Breast epithelium (tissue), 4 donors: ENCODE data around the gene TBC1D23. TPM values are rescaled to one million over a fixed set of nuclear protein-coding genes. Genes with fewer than 3 reads are reported as not detected.
"Not testable (repeated sequence)": the region's sequence is repeated elsewhere in the genome, so short reads cannot be mapped to it uniquely, and the experiment has no call there.

Experiments used
- DNase-seq, 2 donors: peaks; one replicate each; pipeline ENCODE4 v3.0.0-alpha.2; 2019; ENCODE audit warnings: low spot score in 2 of 2
- H3K27ac ChIP-seq, 2 donors: fragments of 200-600 bp; sonication (generic) in 1 of 2; one replicate each; pipeline ENCODE4 v1.5.1; 2016 to 2019; ENCODE audit warnings: mild to moderate bottlenecking in 1 of 2
- H3K27me3 ChIP-seq, 2 donors: fragments of 200-600 bp; sonication (generic) in 1 of 2; one replicate each; pipeline versions ENCODE4 v1.5.1 to v1.6.0; 2017 to 2019; ENCODE audit warnings: control low read depth in 1 of 2, mild to moderate bottlenecking in 1 of 2
- H3K36me3 ChIP-seq: fragments of 200-600 bp; one replicate; pipeline ENCODE4 v1.5.1; 2019
- H3K4me1 ChIP-seq, 2 donors: fragments of 200-600 bp; sonication (generic); one replicate each; pipeline ENCODE4 v1.5.1; 2016 to 2019; ENCODE audit warnings: control low read depth in 1 of 2
- H3K4me3 ChIP-seq, 3 donors: fragments of 200-600 bp; sonication (generic); 1 replicate in 2 of 3; 2 replicates in 1 of 3; pipeline ENCODE4 v1.5.1; 2016 to 2019; ENCODE audit warnings: mild to moderate bottlenecking in 3 of 3, moderate library complexity in 2 of 3
- H3K9me3 ChIP-seq, 2 donors: fragments of 200-600 bp; sonication (generic) in 1 of 2; one replicate each; pipeline ENCODE4 v1.5.1; 2016 to 2019; ENCODE audit warnings: control low read depth in 1 of 2
- CTCF ChIP-seq, 3 donors: fragments of 450-650 bp; IDR thresholded peaks; one replicate each; pipeline ENCODE4 v1.5.1; 2016 to 2017; ENCODE audit warnings: antibody characterized with exemption in 3 of 3, mild to moderate bottlenecking in 3 of 3, moderate library complexity in 3 of 3
- POLR2A ChIP-seq: fragments of 450-650 bp; IDR thresholded peaks from one replicate; pipeline ENCODE4 v1.6.1; 2016; ENCODE audit warnings: antibody characterized with exemption, mild to moderate bottlenecking, moderate library complexity
- POLR2AphosphoS5 ChIP-seq, 3 donors: sonication (generic); formaldehyde crosslinking; IDR thresholded peaks; one replicate each; pipeline ENCODE4 v1.6.1; 2017; ENCODE audit warnings: antibody characterized with exemption in 3 of 3
- intact Hi-C: fragments of 100-400 bp; cut with DNase I; formaldehyde crosslinking; loops from one replicate; pipeline ENCODE4 v1.15.1; 2023; ENCODE audit warnings: low total_unique reads
- total RNA-seq, 3 donors: library from RNA; depleted of rRNA; stranded (reverse); fragments of >200 nt; gene quantifications; one replicate each; pipeline ENCODE4 v1.1.0, GENCODE V29; 2016

The TBC1D23 gene
- total RNA-seq, 3 donors from 2014 or later = 32.8 to 48.2 (median 42.9) TPM

- Histone ChIP-seq H3K4me1 (peaks cover 0 to 4% of the 10 kb centered on the region in 2 donors), H3K27me3 (no peaks in the 10 kb centered on the region), H3K27ac (no peak overlapping the region), H3K36me3 (peaks cover 10% of the 10 kb centered on the region), H3K4me3 (no peak overlapping the region), H3K9me3 (peaks cover 0 to 4% of the 10 kb centered on the region in 2 donors)
- DNase-seq = no peak
- intact Hi-C loops = no loop called here
- no peak for TF ChIP-seq POLR2AphosphoS5 (IDR thresholded peaks at IDR 0.05)
- TF ChIP-seq CTCF (IDR thresholded peaks at IDR 0.05) = no peak
Observed at GRCh38 chr3:100338911-100339310, 78.1 kb downstream of the TBC1D23 start.

GRCh38 chr3:100339786-100340185 lies 79.0 kb downstream of the TBC1D23 start:
- Histone ChIP-seq H3K4me1 (peaks cover 0 to 4% of the 10 kb centered on the region in 2 donors), H3K27ac (no peak overlapping the region), H3K36me3 (peaks cover 10% of the 10 kb centered on the region), H3K9me3 (peaks cover 0 to 4% of the 10 kb centered on the region in 2 donors), H3K27me3 (no peaks in the 10 kb centered on the region), H3K4me3 (no peak overlapping the region)
- no peak for DNase-seq
- intact Hi-C loops = no loop called here
- no peak for TF ChIP-seq POLR2A
- no peak for TF ChIP-seq POLR2AphosphoS5 (IDR thresholded peaks at IDR 0.05)

GRCh38 chr3:100340527-100340926 lies 79.7 kb downstream of the TBC1D23 start:
- Histone ChIP-seq H3K4me1 (peaks cover 0 to 4% of the 10 kb centered on the region in 2 donors), H3K9me3 (peaks cover 0 to 4% of the 10 kb centered on the region in 2 donors), H3K27ac (no peak overlapping the region), H3K36me3 (peaks cover 10% of the 10 kb centered on the region), H3K27me3 (no peaks in the 10 kb centered on the region), H3K4me3 (no peak overlapping the region)
- DNase-seq = no peak
- intact Hi-C loops = no loop called here
- no peak for TF ChIP-seq CTCF (IDR thresholded peaks at IDR 0.05)
- no peak for TF ChIP-seq POLR2AphosphoS5 (IDR thresholded peaks at IDR 0.05)
- no peak for TF ChIP-seq POLR2A

GRCh38 chr3:100348727-100349126 lies 87.9 kb downstream of the TBC1D23 start:
- peaks cover 9% of the 10 kb centered on the region for H3K36me3 ChIP-seq
- no peaks in the 10 kb centered on the region for H3K4me1 ChIP-seq
- intact Hi-C loops = no loop called here
- no peak for DNase-seq
- H3K9me3 ChIP-seq = no peaks in the 10 kb centered on the region
- no peak overlapping the region for H3K27ac ChIP-seq
- H3K27me3 ChIP-seq = no peaks in the 10 kb centered on the region
- H3K4me3 ChIP-seq = no peak overlapping the region
- TF ChIP-seq CTCF (IDR thresholded peaks at IDR 0.05) (no peak), POLR2AphosphoS5 (IDR thresholded peaks at IDR 0.05) (no peak), POLR2A (no peak)

- H3K27me3 ChIP-seq, H3K36me3 ChIP-seq, H3K4me1 ChIP-seq, H3K27ac ChIP-seq, intact Hi-C loops, DNase-seq, H3K9me3 ChIP-seq, H3K4me3 ChIP-seq: not testable (repeated sequence)
Observed at GRCh38 chr3:100351770-100352169, 91.0 kb downstream of the TBC1D23 start.

- DNase-seq = no peak
- intact Hi-C loops = no loop called here
- H3K9me3 ChIP-seq = no peaks in the 10 kb centered on the region
Observed at GRCh38 chr3:100352296-100353231, 91.8 kb downstream of the TBC1D23 start.

More at GRCh38 chr3:100352296-100353231, 91.8 kb downstream of the TBC1D23 start:
- Histone ChIP-seq H3K36me3 (peaks cover 9% of the 10 kb centered on the region), H3K27ac (no peak overlapping the region), H3K4me3 (no peak overlapping the region), H3K27me3 (no peaks in the 10 kb centered on the region), H3K4me1 (no peaks in the 10 kb centered on the region)
- TF ChIP-seq POLR2A = no peak
- TF ChIP-seq CTCF (IDR thresholded peaks at IDR 0.05) = no peak
- no peak for TF ChIP-seq POLR2AphosphoS5 (IDR thresholded peaks at IDR 0.05)
